PC-3 (cell line): ENCODE data around the gene RFX7. TPM values are rescaled to one million over a fixed set of nuclear protein-coding genes. Genes with fewer than 3 reads are reported as not detected.

ENCODE experiments used
- ATAC-seq: fragments of 200-7000 bp; cut with Tn5 transposase; 2 replicates; pipeline ENCODE4 v1.9.1; 2020; ENCODE audit warnings: mild to moderate bottlenecking, moderate library complexity
- BruUV-seq: library from RNA; stranded (reverse); fragments of 400-500 nt; replicated peaks from 2 replicates; lab custom pipeline; 2021; lab: Mats Ljungman, UMichigan
- CTCF ChIA-PET: fragments of 300-600 bp; sonication (Branson Sonifier 250); formaldehyde crosslinking; loops from one replicate; lab custom pipeline; 2022; ENCODE audit warnings: antibody characterized with exemption; lab: Charles Lee
- POLR2A ChIA-PET: fragments of 300-600 bp; sonication (Branson Sonifier 250); formaldehyde crosslinking; loops from one replicate; lab custom pipeline; 2022; ENCODE audit warnings: antibody characterized with exemption; ENCODE audit not compliant: unreplicated experiment; lab: Charles Lee
- DNase-seq: peaks from one replicate; pipeline ENCODE4 v3.0.0-alpha.2; 2015
- H2AFZ ChIP-seq: fragments of 300-600 bp; sonication (generic); 2 replicates; pipeline ENCODE4 v1.6.0; 2016; ENCODE audit warnings: antibody characterized with exemption, low read length
- H3F3A ChIP-seq: fragments of 300-600 bp; sonication (generic); one replicate; pipeline ENCODE4 v1.6.0; 2017; ENCODE audit warnings: antibody characterized with exemption, low read length, control low read depth, mild to moderate bottlenecking; ENCODE audit not compliant: unreplicated experiment
- H3K27ac ChIP-seq: fragments of 300-600 bp; sonication (generic); 2 replicates; pipeline ENCODE4 v1.5.1; 2016; ENCODE audit warnings: mild to moderate bottlenecking, low read length
- H3K27me3 ChIP-seq: fragments of 300-600 bp; sonication (generic); 2 replicates; pipeline ENCODE4 v1.6.1; 2016; ENCODE audit warnings: low read length, mixed read lengths
- H3K36me3 ChIP-seq: fragments of 300-600 bp; sonication (generic); 2 replicates; pipeline ENCODE4 v1.6.1; 2016; ENCODE audit warnings: low read depth, mixed run types, low read length, mixed read lengths
- H3K4me1 ChIP-seq: fragments of 300-600 bp; sonication (generic); 2 replicates; pipeline ENCODE4 v1.5.1; 2016; ENCODE audit warnings: low read length; ENCODE audit not compliant: insufficient read depth
- H3K4me2 ChIP-seq: fragments of 300-600 bp; sonication (generic); 2 replicates; pipeline ENCODE4 v1.6.0; 2016; ENCODE audit warnings: low read length
- H3K4me3 ChIP-seq: fragments of 300-600 bp; sonication (generic); 2 replicates; pipeline ENCODE4 v1.5.1; 2016; ENCODE audit warnings: mild to moderate bottlenecking, low read length, mixed read lengths
- H3K79me2 ChIP-seq: fragments of 300-600 bp; sonication (generic); 2 replicates; pipeline ENCODE4 v1.6.1; 2017; ENCODE audit warnings: low read length, mixed read lengths
- H3K9ac ChIP-seq: fragments of 300-600 bp; sonication (generic); 2 replicates; pipeline ENCODE4 v1.6.0; 2016; ENCODE audit warnings: mild to moderate bottlenecking, low read length
- H3K9me2 ChIP-seq: fragments of 300-600 bp; sonication (generic); replicated peaks from 2 replicates; pipeline ENCODE4 v1.6.1; 2016; ENCODE audit warnings: mixed run types, low read length, mixed read lengths
- H3K9me3 ChIP-seq: fragments of 300-600 bp; sonication (generic); 2 replicates; pipeline ENCODE4 v1.6.1; 2016; ENCODE audit warnings: low read length, mixed read lengths
- H4K20me1 ChIP-seq: fragments of 300-600 bp; sonication (generic); 2 replicates; pipeline ENCODE4 v1.6.1; 2016; ENCODE audit warnings: low read length, mixed read lengths
- EZH2 ChIP-seq: fragments of 300-600 bp; sonication (generic); IDR thresholded peaks from one replicate; pipeline ENCODE4 v1.6.1; 2017; ENCODE audit warnings: antibody characterized with exemption, mild to moderate bottlenecking, low read length; ENCODE audit not compliant: unreplicated experiment
- EZH2phosphoT487 ChIP-seq: fragments of 300-600 bp; sonication (generic); IDR thresholded peaks from 2 replicates; pipeline ENCODE4 v1.6.1; 2018; ENCODE audit warnings: mild to moderate bottlenecking, antibody characterized with exemption, low read length, borderline replicate concordance
- intact Hi-C: fragments of 100-400 bp; cut with micrococcal nuclease; formaldehyde crosslinking; loops from 2 replicates; pipeline ENCODE4 v1.9.0; 2023
- total RNA-seq: library from RNA; depleted of rRNA; stranded (reverse); fragments of >200 nt; gene quantifications from 2 replicates; pipeline ENCODE4 v1.2.3, GENCODE V29; 2014
- TF ChIP-seq, protein P1 (sequence below): fragments of 300-600 bp; sonication (generic); conservative IDR thresholded peaks from 2 replicates; pipeline ENCODE4 v1.5.1; 2017; ENCODE audit warnings: antibody characterized with exemption, low read depth, mild to moderate bottlenecking, low read length

Gene RFX7
- total RNA-seq, 1 experiment from 2014 or later, result 2.8 TPM

- no peak for ATAC-seq
- no peaks in the 10 kb centered on the region for H4K20me1 ChIP-seq
- BruUV-seq, result no TSS peak
- H3K4me3 ChIP-seq, result no peak overlapping the region
- TF ChIP-seq EZH2phosphoT487 (no peak), EZH2 (no peak)
- TF ChIP-seq, protein P1, sequence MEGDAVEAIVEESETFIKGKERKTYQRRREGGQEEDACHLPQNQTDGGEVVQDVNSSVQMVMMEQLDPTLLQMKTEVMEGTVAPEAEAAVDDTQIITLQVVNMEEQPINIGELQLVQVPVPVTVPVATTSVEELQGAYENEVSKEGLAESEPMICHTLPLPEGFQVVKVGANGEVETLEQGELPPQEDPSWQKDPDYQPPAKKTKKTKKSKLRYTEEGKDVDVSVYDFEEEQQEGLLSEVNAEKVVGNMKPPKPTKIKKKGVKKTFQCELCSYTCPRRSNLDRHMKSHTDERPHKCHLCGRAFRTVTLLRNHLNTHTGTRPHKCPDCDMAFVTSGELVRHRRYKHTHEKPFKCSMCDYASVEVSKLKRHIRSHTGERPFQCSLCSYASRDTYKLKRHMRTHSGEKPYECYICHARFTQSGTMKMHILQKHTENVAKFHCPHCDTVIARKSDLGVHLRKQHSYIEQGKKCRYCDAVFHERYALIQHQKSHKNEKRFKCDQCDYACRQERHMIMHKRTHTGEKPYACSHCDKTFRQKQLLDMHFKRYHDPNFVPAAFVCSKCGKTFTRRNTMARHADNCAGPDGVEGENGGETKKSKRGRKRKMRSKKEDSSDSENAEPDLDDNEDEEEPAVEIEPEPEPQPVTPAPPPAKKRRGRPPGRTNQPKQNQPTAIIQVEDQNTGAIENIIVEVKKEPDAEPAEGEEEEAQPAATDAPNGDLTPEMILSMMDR, result no peak
- H3K36me3 ChIP-seq, result no peaks in the 10 kb centered on the region
- intact Hi-C loops, result no loop called here
- no peak overlapping the region for H3K4me2 ChIP-seq
- H3K27me3 ChIP-seq, result no peaks in the 10 kb centered on the region
- no peaks in the 10 kb centered on the region for H3K79me2 ChIP-seq
- peaks cover 21% of the 10 kb centered on the region for H3K4me1 ChIP-seq
- no peak overlapping the region for H3K9ac ChIP-seq
- H3K9me2 ChIP-seq, result no peaks in the 10 kb centered on the region
- H3K27ac ChIP-seq, result no peak overlapping the region
- POLR2A ChIA-PET, result no interaction called here
- no peak for DNase-seq
- CTCF ChIA-PET, result no interaction called here
- H2AFZ ChIP-seq, result no peak overlapping the region
- no peaks in the 10 kb centered on the region for H3F3A ChIP-seq
- no peaks in the 10 kb centered on the region for H3K9me3 ChIP-seq
Measured at GRCh38 chr15:56049577-56049976, 194.1 kb downstream of the RFX7 start.

- no peaks in the 10 kb centered on the region for H3K27me3 ChIP-seq
- no TSS peak for BruUV-seq
- peak; percentile 45 for DNase-seq
- peak; percentile 51; the same call in 1 of the 2 replicates for ATAC-seq
- no peaks in the 10 kb centered on the region for H3K9me2 ChIP-seq
- CTCF ChIA-PET, result no interaction called here
- no peaks in the 10 kb centered on the region for H4K20me1 ChIP-seq
- no peaks in the 10 kb centered on the region for H3F3A ChIP-seq
- POLR2A ChIA-PET, result interaction anchor here (0.8 kb wide), 1 partner anchor 55 kb away, joined by 4 read pairs; no protein-coding TSS in a partner anchor
- H3K79me2 ChIP-seq, result no peaks in the 10 kb centered on the region
- H3K9me3 ChIP-seq, result no peaks in the 10 kb centered on the region
- H3K9ac ChIP-seq, result no peak overlapping the region
- peaks cover 33% of the 10 kb centered on the region for H3K4me1 ChIP-seq
- no peak overlapping the region for H2AFZ ChIP-seq
- no peak overlapping the region for H3K27ac ChIP-seq
- TF ChIP-seq, protein P1, result no peak
- TF ChIP-seq EZH2, result no peak
- no peak for TF ChIP-seq EZH2phosphoT487
- H3K36me3 ChIP-seq, result no peaks in the 10 kb centered on the region
- intact Hi-C loops, result no loop called here
- H3K4me2 ChIP-seq, result no peak overlapping the region
- no peak overlapping the region for H3K4me3 ChIP-seq
Measured at GRCh38 chr15:56047354-56047753, 196.3 kb downstream of the RFX7 start.

GRCh38 chr15:56045068-56045748 is 198.5 kb downstream of the RFX7 start:
- Histone ChIP-seq H3K79me2 (no peaks in the 10 kb centered on the region), H3K36me3 (no peaks in the 10 kb centered on the region), H3K27ac (peak overlapping the region; percentile 38), H3K27me3 (no peaks in the 10 kb centered on the region), H3K4me1 (peaks cover 52% of the 10 kb centered on the region), H3K4me2 (peak overlapping the region; percentile 66), H3K9me2 (no peaks in the 10 kb centered on the region), H3K9me3 (no peaks in the 10 kb centered on the region), H3K9ac (no peak overlapping the region), H3F3A (no peaks in the 10 kb centered on the region), H3K4me3 (0 out of 2 replicates have a peak overlapping the region, but pooled peaks have one; percentile 2), H2AFZ (no peak overlapping the region), H4K20me1 (no peaks in the 10 kb centered on the region)
- ATAC-seq (peak; percentile 44), DNase-seq (peak; percentile 60)
- CTCF ChIA-PET, result interaction anchor here (0.5 kb wide), 1 partner anchor 25 kb away, joined by 6 read pairs; no protein-coding TSS in a partner anchor
- POLR2A ChIA-PET, result no interaction called here
- no TSS peak for BruUV-seq
- intact Hi-C loops, result no loop called here
- no peak for TF ChIP-seq EZH2
- TF ChIP-seq, protein P1, result no peak
- no peak for TF ChIP-seq EZH2phosphoT487
